GM18517 (cell line): Measurements from ENCODE around the gene COQ2.
A peak's percentile ranks its signal among the peaks of the same experiment; 100 is the strongest.

Source experiments
- ATAC-seq: cut with Tn5 transposase; IDR thresholded peaks from one replicate; pipeline ENCODE4 v1.9.1; 2021; ENCODE audit warnings: mild to moderate bottlenecking, moderate library complexity; ENCODE audit not compliant: unreplicated experiment

COQ2 gene

DNA sequence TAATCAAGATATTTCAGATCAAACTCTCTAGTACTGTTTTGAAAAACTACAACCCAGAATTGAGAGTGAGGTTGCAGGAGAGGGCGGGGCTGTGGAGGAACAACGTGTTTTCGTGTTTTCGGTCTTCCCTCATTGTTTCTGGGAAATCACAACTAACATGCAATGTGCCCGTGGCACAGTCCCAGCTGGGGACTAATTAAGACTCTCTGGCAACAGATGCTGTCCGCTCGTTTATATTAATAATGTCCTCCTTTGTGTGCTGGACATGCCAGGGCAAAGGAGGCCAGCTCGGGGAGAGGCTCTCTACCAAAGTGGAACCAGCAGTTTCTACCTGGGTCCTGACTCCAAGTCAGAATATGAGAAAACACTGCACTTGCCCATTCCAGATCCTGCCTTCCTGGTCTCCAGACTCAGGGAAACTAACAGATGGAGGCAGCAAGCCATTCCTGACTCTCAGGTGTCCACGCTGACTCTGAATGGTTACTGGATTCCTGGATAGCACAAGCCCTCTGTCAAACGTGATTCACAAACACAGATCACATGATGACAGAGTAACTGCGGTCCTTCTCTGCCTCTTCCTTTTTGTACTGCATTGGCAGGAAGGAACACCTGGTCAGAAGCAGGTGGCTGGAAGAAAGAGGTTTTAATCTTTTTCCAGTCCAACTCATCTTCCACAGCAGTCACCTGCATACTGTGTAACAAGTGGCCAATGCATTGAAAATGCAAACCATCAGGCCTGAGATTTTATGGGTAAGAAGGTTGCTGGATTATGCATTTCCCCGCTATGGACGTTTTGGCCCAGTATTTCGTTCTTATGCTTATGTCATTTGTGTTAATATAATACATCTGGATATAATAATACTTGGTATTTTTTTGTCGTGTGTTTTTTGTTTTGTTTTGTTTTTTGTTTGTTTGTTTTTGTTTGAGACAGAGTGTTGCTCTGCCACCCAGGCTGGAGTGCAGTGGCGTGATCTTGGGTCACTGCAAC is 65.0 kb downstream of the COQ2 start:
- no peak for ATAC-seq

DNA sequence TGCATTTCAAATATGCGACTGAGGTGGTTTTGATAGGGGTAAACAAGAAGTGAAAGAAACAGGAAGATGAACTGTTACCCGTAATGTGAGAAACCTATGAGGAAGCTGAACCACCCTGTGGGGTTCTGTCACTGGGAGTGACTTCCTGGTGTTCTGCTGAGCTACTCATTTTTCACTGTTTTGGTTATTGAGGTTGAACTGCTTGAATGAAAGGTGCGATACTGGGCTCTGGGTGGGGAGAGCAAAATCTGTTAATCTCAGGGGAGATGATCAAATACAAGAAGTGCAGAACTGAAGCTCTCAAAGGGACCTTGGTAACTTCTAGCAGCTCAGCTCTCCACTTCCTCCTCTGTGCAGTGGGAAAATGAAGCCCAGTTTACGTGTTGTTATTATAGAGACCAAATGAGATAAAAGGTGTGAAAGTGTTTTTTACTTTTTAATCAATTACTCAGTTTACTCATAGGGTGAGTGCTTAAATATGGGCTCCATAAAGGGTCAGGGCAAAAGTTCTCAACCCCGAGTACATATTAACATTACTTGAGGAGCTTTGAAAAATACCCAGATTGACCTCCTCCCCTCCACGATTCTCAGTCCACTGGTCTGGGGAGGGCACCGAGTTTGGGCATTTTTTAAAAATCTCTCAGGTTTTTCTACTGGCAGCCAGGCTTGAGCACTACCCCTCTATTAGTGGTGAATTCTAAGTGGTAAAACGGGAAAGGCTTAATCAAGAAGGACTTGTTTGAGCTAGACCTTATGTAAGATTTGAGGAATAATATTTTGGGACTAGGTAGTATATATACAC is 66.7 kb downstream of the COQ2 start:
- peak; percentile 89 for ATAC-seq

DNA sequence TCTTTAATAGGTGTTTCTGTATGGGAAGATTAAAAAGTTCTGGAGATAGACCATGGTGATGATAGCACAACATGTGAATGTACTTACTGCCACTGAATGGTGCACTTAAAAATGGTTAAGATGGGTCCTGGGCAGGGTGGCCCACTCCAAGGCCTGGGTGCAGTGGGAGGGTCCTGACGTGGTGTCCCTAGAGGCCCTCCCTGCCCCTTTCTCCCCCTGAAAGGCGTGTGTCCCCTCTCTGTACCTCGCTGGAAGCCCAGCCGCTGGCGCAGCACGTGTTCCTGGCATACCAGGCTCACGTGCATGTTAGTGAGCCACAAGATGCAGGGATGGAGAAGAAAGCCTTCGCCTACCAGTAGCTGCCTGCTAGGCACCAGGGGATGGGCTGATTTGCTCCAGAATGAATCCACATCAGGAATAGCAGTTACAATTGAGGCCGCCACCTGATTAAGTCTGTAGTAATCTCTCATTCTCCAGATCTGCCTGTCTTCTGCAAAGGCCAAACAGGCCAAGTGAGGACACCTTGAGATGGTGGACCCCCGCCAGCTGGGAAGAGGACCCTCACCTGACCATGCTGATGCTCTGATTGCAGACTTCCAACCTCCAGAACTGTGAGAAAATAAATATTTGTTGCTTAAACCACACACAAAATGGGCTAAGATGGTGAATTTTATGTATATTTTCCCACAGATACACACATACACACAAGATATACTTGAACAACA is 67.5 kb downstream of the COQ2 start:
- no peak for ATAC-seq

DNA sequence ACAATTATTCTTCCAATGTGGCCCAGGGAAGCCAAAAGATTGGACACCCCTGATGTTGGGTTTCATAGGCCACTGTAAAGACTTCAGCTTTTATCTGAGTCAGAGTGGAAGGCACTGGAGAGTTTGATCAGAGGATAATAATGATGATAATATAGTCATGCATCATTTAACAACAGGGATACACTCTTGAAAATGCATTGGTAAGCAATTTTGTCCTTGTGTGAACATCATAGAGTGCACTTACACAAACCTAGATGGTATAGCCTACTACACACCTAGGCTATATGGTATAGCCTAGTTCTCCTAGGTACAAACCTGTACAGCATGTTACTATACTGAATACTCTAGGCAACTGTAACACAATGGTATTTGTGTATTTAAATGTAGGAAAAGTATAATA is 70.5 kb downstream of the COQ2 start:
- ATAC-seq, result no peak
